Measurements from ENCODE around the gene FAM72C.
"Not testable (repeated sequence)": the region's sequence is repeated elsewhere in the genome, so short reads cannot be mapped to it uniquely, and the experiment has no call there.

DNA sequence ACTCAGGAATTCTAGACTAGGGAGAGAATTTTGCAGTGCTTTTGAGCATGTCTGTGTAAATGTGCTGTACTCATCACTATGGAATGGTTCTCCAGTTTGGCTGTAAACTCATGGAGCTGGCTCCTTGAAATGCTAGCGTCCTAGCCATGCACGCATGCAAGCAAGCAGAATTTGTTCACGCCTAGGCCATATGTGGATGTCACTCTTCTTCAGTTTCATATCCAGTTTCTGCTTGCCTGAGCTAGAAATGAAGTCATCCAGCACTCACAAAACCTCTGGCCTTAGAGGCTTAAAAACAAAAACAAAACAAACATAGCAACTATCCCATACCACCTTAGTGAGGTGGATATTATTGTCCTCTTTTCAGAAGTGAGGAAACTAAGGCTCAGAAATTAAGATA is 37.6 kb upstream of the FAM72C start:
- TF ChIP-seq, protein P1, sequence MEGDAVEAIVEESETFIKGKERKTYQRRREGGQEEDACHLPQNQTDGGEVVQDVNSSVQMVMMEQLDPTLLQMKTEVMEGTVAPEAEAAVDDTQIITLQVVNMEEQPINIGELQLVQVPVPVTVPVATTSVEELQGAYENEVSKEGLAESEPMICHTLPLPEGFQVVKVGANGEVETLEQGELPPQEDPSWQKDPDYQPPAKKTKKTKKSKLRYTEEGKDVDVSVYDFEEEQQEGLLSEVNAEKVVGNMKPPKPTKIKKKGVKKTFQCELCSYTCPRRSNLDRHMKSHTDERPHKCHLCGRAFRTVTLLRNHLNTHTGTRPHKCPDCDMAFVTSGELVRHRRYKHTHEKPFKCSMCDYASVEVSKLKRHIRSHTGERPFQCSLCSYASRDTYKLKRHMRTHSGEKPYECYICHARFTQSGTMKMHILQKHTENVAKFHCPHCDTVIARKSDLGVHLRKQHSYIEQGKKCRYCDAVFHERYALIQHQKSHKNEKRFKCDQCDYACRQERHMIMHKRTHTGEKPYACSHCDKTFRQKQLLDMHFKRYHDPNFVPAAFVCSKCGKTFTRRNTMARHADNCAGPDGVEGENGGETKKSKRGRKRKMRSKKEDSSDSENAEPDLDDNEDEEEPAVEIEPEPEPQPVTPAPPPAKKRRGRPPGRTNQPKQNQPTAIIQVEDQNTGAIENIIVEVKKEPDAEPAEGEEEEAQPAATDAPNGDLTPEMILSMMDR (IDR thresholded peaks at IDR 0.05), result not testable (repeated sequence)
- not testable (repeated sequence) for TF ChIP-seq POLR2A (IDR thresholded peaks at IDR 0.05; ENCODE audit: low read depth); POLR2AphosphoS5 (IDR thresholded peaks at IDR 0.05); EP300 (IDR thresholded peaks at IDR 0.05)

All from esophagus muscularis mucosa (tissue), 4 donors.